NCI-H1694 treated with DMSO at 0.1 percent for 48 hours (cell line): ENCODE measurements around the gene BCORL1.
A peak's percentile ranks its signal among the peaks of the same experiment; 100 is the strongest.

Experiments
- DNase-seq: peaks from one replicate; lab custom pipeline; 2025; lab: John Stamatoyannopoulos, UW

BCORL1 gene

GRCh38 chrX:130066975-130067615 lies 84.7 kb downstream of the BCORL1 start:
- DNase-seq, result no peak

GRCh38 chrX:130071611-130072344 lies 89.3 kb downstream of the BCORL1 start:
- no peak for DNase-seq

DNA sequence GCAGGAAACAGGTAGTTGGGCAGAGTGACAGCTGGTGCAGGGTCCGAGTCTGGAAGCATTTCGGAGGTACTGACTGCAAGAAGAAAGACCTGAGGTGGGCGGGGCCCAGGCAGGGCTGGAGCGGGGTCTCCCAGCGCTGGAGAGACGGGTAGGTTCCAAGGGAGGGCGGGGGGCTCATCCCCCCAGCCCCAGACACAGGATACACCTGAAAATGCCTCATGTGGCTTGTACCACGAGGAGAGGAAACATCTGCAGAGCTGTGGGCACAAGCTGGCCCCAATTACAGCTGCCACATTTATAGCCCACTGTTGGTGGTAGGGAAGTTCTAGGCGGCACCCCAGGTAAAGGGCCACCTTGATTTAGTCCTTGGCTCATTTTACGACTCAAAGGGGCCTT lies 89.9 kb downstream of the BCORL1 start:
- DNase-seq, result no peak

- DNase-seq, result no peak
These were observed 93.3 kb downstream of the BCORL1 start for GRCh38 chrX:130075777-130076176.

- DNase-seq, result peak; percentile 62
These were observed 97.5 kb downstream of the BCORL1 start for GRCh38 chrX:130079824-130080406.

GRCh38 chrX:130080791-130081367 lies 98.4 kb downstream of the BCORL1 start:
- no peak for DNase-seq

GRCh38 chrX:130081421-130082045 lies 99.1 kb downstream of the BCORL1 start:
- no peak for DNase-seq

DNA sequence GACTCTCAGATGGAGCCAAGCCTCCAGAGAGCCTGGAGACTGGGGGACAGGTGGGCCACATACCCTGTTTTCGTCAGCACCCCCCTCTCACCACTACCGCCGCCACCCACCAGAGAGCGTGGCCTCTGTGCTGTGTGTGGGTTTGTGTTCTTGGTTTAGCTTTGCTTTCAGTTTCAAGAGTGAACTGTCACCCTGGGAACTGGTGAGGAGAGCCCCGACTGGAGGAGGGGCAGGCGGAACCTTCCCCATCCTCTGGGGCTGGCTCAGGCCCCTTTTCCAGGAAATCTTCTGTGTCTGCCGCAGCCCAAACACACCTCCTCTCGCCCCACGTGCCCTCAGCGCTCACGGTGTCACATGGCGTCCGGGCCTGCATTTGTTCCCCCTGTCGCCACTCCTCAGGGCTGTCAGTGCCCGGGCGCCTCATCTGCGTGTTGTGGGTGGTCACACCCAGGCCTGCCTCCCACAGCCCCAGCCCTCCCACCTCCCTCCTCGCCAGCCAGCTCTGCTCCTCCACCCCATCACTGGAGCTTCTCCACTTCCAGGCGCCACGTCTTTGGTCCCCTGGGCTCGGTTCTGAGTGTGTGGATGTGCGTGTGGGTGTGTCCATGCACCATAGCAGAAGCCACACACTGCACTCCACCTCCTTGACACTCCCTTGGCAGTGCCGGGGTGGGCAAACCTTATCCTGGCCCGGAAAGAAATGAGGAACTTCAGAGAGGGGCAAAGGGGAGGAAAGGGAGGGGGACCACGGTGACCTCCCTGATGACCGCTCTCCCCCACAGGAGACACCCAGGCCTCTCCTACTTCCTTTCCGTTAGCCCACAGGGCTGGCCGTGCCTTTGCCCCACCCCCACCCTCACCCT lies 100.0 kb downstream of the BCORL1 start:
- DNase-seq, result no peak

GRCh38 chrX:130083107-130083490 lies 100.7 kb downstream of the BCORL1 start:
- DNase-seq, result no peak

GRCh38 chrX:130083656-130084382 lies 101.4 kb downstream of the BCORL1 start:
- DNase-seq, result no peak

DNA sequence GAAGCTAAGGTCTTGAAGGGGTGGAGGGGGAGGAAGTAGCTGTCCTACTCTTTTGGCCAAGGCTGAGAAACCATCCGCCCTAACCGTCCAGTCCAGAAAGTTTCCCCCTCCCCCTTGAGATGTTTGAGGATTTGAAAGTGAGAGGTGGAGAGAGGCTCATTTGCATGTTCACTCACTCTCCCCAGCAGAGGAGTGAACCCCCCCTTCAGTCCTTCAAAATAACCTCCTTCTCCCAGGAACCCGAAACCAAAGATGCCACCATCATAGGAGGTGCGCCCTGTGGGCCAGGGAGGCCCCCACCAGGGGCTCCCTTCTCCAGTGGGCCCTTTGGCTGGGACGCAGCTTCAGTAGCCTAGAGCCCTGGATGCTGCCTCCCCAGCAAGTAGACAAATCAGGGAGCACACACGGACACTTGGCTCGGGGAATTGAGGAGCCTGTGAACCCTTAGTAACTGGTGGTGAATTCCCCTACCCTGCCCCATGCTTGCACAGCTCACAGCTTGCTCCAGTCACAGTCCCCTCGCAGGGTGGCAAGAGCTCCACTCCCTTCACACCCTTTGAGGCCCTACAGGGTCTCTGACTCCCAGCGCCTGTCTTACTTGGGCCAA lies 102.3 kb downstream of the BCORL1 start:
- no peak for DNase-seq

DNA sequence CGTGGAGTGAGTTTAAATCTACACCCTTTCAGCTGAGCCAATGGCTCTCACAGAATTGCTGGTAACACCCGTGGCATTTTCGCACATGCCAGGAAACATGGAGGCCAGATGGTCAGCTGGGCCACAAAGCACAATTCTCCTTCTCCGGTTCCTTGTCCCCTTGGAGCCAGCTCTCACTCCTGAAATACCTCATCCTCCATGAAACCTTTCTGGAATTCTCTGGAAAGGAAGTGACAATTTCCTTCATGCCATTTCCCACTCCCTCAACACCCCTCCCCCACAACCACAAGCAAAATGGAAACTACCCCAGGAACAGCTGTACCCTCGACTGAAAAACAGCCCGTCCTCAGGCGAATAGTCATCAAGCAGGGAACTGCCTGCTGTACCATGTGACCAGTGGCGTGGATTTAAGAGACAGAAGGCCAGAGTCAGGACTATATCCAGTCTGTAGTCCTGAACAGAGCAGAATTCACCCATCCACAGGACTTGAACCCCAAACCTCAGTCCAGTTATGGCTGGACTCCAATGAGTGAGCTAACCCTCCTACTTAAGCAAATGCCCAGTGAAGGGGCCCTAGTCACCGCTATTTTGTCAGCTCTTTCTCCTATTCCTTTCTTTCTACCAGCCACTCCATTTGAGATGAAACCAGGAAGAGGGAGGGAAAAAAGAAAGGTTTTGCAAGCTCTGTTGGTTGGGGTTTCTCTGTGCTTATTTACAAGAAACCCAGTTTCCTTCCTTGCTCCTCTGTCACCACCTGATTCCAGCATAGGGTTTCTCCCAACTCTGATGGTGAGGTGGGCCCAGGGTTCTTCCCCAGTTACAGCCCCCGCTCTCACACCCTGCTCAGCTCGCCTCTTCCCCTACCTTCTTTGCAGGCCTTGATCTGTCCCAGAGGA lies 103.4 kb downstream of the BCORL1 start:
- no peak for DNase-seq

- no peak for DNase-seq
These were observed 104.2 kb downstream of the BCORL1 start for GRCh38 chrX:130086447-130087206.

DNA sequence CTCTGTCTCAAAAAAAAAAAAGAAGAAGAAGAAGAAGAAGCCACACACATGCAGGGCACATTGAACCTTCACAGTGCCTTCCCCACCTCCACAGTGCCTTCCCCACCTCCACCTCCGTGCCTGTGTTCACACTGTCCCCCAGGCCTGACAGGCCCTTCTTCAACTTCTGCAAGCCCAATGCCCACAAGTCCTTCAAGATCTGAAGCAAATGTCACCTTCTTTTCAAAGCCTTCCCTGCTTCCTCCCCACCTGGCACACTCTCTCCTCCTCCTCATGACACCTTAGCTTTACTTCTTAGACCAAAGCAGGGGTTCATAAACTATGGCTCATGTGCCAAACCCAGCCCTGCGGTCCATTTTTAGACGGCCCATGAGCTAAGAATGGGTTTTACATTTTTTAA lies 107.9 kb downstream of the BCORL1 start:
- DNase-seq, result no peak

- DNase-seq, result no peak
These were observed 109.6 kb downstream of the BCORL1 start for GRCh38 chrX:130091980-130092522.

DNA sequence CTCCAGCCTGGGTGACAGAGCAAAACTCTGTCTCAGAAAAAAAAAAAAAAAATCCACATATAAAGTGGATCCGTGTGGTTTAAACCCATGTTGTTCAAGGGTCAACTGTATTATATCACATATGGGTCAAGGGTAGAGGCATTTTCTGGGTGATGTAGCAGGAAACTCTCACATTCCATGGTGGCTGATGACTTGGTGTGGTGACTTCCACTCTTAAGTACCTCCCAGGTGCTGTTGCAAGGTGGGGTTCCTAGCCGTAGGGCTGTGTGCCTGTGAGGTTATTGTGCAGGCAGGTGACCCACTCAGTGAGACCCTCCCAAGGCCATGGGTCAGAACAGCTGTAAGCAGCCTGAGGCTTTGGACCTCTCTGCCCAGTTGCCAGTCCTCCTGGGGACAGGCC lies 110.8 kb downstream of the BCORL1 start:
- DNase-seq, result no peak

- no peak for DNase-seq
These were observed 112.3 kb downstream of the BCORL1 start for GRCh38 chrX:130094696-130095095.

DNA sequence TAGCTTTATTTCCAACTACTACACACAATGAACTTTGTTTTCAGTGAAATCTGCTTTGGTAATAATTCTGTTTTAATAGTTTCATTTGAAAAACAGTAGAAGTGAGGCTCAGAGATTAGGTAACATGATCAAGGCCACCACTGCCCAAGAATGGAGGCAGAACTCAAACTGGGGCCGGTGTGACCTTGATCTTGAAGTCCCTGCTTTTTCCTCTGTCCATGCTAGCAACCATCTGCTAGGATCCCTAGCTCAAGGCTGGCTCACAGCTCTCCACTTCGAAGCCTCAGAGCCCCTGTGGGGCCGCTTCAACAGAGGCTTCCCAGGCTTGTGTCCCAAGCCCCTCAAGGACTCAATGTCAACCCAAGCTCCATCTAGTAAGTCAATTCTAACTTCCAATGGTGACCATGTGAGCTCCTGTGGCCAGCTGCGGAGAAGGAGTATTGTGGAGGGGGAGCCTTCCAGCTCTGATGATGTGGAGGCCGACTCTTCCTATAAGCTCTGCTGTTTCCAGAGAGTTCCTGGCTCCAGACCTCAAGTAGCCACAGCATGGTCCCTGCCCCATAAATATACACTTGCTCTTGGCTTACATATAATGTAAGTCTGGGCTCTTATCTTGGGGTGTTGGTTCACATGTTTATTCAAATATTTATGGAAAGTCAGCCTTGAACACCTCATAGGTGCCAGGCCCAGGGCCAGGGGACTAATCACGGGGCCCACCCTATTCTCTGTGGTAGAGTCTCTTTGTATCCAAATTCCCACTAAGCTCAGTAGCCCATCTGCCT lies 113.0 kb downstream of the BCORL1 start:
- DNase-seq, result no peak
